NCI-H2171 treated with DMSO at 0.1 percent for 48 hours (cell line): ENCODE measurements around the gene COL19A1.
"Not testable (repeated sequence)": the region's sequence is repeated elsewhere in the genome, so short reads cannot be mapped to it uniquely, and the experiment has no call there.

Experiments used
- DNase-seq: peaks from one replicate; lab custom pipeline; 2025; lab: John Stamatoyannopoulos, UW

Gene COL19A1

GRCh38 chr6:69900869-69901268 is 34.5 kb downstream of the COL19A1 start:
- DNase-seq, result no peak

- DNase-seq, result no peak
Measured at GRCh38 chr6:69901361-69901760, 35.0 kb downstream of the COL19A1 start.

DNA sequence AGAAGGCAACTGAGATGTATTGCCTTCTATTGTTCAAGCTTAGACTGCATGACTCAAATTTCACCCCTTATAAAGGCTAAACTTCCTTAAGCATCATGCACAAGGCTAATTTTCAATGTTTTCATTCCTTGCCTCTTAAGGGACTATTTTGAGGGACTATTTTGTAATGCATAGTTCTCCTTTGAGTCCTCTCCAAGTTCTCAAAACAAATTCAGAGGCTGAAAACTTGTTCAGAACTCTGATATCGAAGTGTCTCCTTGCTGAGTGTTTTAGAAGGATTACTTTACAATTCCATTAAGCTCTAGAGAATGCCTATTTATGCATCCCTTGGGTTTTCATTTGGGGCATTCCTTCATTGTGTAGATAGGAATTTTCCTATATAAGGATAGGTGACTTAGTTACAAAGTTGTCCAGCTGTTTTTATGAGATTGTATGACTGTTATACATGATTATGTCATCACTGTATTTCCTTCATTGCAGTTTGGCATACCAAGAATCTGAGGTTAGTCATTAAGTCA is 41.7 kb downstream of the COL19A1 start:
- DNase-seq, result no peak

DNA sequence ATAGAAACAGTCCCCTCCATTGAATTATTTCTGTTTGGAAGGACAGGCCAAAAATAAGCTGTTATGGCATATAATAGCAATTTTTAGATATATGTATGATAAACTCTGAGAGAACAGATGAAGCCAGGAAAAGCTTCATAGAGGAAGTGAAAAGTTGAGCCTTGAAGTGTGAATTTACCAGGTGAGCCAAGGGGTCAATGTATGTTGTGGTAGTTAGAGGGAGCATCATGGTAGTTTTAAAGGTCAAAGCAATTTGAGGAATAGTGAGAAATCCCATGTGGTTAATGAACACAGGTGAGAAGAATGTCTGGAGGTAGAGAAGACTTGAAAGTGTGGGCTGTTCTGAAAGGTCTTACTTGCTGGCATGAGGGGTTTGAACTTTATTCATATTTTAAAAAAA is 47.0 kb downstream of the COL19A1 start:
- no peak for DNase-seq

GRCh38 chr6:69914015-69914485 is 47.7 kb downstream of the COL19A1 start:
- peak; percentile 68 for DNase-seq

DNA sequence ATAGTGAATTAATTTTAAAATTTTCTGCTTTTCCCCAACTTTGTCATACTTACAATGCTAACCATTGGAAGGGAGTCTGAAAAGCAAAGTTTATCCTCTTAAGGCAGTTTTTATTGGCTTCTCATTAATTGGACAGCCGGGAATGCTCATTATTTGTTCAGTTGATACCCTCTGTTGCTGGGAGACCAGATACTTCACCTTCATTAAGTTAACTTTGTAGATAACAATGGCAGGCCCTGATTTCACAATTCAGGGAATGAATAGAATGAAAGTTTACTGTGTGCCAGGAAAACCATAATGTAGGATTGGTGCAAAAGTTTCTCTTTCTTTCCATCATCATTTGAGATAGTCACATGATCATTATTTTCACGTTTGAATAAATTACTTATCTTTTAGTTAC is 49.0 kb downstream of the COL19A1 start:
- DNase-seq, result no peak

GRCh38 chr6:69917834-69918233 is 51.5 kb downstream of the COL19A1 start:
- DNase-seq, result no peak

- no peak for DNase-seq
Measured at GRCh38 chr6:69918813-69919475, 52.6 kb downstream of the COL19A1 start.

- not testable (repeated sequence) for DNase-seq
Measured at GRCh38 chr6:69921066-69921465, 54.7 kb downstream of the COL19A1 start.

DNA sequence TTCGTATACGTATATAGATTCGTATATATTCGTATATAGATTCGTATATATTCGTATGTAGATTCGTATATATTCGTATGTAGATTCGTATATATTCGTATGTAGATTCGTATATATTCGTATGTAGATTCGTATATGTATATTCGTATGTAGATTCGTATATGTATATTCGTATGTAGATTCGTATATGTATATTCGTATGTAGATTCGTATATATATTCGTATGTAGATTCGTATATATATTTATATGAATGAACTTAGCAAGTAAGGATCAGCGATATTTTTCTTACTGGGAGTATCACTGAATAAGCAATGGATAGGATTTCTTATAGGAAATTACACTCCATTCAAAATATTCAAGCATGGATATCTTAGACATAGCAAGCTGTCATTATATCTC is 55.3 kb downstream of the COL19A1 start:
- peak; percentile 35 for DNase-seq

DNA sequence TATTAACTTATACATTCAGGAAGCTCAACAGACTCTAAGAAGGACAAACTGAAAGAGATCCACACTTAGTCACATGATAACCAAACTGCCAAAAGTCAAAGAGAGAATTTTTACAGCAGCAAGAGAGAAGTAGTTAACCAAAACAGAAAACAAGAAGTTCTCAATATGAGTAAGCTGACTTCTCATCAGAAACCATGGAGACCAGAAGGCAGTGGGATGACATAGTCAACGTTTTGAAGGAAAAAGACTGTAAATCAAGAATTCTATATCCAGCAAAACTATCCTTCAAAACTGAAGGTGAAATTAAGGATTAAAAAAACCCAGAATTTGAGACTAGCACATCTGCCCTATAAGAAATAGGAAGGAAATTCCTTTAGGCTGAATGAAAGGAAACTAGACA is 60.4 kb downstream of the COL19A1 start:
- no peak for DNase-seq

GRCh38 chr6:69933239-69933638 is 66.9 kb downstream of the COL19A1 start:
- DNase-seq, result no peak

- DNase-seq, result no peak
Measured at GRCh38 chr6:69935079-69935478, 68.7 kb downstream of the COL19A1 start.

- DNase-seq, result no peak
Measured at GRCh38 chr6:69936674-69937363, 70.5 kb downstream of the COL19A1 start.

GRCh38 chr6:69937402-69938136 is 71.2 kb downstream of the COL19A1 start:
- no peak for DNase-seq

DNA sequence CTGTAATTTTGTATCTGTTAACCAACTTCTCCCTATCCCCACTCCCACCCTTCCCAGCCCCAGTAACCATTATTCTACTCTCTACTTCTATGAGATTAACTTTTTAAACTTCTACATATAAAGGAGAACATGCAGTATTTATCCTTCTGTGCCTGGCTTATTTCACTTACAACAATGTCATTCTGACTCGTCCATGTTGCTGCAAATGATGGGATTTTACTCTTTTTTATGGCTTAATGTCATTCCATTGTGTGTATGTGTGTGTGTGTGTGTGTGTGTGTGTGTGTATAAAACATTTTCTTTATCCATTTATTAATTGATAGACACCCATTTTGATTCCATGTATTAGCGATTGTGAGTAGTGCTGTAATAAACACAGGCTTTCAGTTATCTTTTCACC is 76.1 kb downstream of the COL19A1 start:
- no peak for DNase-seq

- DNase-seq, result no peak
Measured at GRCh38 chr6:69945192-69945591, 78.8 kb downstream of the COL19A1 start.

GRCh38 chr6:69948479-69949114 is 82.2 kb downstream of the COL19A1 start:
- no peak for DNase-seq

- DNase-seq, result peak; percentile 99
Measured at GRCh38 chr6:69953491-69953890, 87.1 kb downstream of the COL19A1 start.

- no peak for DNase-seq
Measured at GRCh38 chr6:69954733-69955132, 88.4 kb downstream of the COL19A1 start.

- peak; percentile 82 for DNase-seq
Measured at GRCh38 chr6:69957985-69958559, 91.7 kb downstream of the COL19A1 start.

DNA sequence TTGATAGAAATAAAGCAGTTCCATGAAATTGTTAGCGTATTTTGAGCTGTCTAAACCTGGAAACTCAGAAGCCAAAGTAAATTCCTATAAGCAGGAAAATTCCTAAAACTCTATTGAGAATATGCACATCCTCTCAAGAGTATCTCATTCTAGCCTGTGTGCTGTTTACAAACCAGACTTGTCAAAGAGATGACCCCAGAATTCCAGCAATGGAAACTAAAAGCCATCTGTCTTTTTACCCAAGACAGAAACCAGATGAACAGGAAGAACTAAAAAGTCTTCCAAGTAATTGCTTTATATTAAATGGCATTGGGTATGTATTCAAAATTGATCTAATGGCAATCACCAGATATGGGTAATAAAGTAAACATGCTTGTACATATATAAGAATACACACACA is 92.6 kb downstream of the COL19A1 start:
- DNase-seq, result peak; percentile 62
